ENCODE measurements around the gene RTL9.

- TF ChIP-seq IRF2 (CRISPR knock-in tag; IDR thresholded peaks at IDR 0.05) (no peak), SPI1 (IDR thresholded peaks at IDR 0.05; ENCODE audit: borderline replicate concordance, low read depth, low read length) (no peak), ZNF586 (CRISPR knock-in tag; conservative IDR thresholded peaks at IDR 0.05) (no peak), POLR2AphosphoS5 (IDR thresholded peaks at IDR 0.05; ENCODE audit: control insufficient read depth, insufficient read depth, low read depth, low read length) (no peak), TOE1 (IDR thresholded peaks at IDR 0.05; ENCODE audit: borderline replicate concordance) (no peak), TOE1 (CRISPR knock-in tag; IDR thresholded peaks at IDR 0.05; ENCODE audit: borderline replicate concordance, low read depth) (no peak), ZNF41 (CRISPR knock-in tag; conservative IDR thresholded peaks at IDR 0.05) (no peak), ATF3 (IDR thresholded peaks at IDR 0.05) (no peak; the same call in 1 of the 2 replicates), ATF3 (CRISPR knock-in tag; conservative IDR thresholded peaks at IDR 0.05) (no peak), KDM1A (IDR thresholded peaks at IDR 0.05) (no peak)
- TF ChIP-seq, protein P1, sequence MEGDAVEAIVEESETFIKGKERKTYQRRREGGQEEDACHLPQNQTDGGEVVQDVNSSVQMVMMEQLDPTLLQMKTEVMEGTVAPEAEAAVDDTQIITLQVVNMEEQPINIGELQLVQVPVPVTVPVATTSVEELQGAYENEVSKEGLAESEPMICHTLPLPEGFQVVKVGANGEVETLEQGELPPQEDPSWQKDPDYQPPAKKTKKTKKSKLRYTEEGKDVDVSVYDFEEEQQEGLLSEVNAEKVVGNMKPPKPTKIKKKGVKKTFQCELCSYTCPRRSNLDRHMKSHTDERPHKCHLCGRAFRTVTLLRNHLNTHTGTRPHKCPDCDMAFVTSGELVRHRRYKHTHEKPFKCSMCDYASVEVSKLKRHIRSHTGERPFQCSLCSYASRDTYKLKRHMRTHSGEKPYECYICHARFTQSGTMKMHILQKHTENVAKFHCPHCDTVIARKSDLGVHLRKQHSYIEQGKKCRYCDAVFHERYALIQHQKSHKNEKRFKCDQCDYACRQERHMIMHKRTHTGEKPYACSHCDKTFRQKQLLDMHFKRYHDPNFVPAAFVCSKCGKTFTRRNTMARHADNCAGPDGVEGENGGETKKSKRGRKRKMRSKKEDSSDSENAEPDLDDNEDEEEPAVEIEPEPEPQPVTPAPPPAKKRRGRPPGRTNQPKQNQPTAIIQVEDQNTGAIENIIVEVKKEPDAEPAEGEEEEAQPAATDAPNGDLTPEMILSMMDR (IDR thresholded peaks at IDR 0.05 in 2 of 3, conservative IDR thresholded peaks at IDR 0.05 in 1 of 3; ENCODE audit: insufficient read depth in 2 of 3, low read depth in 1 of 3, low read length in 3 of 3): no peak
These were observed 31.9 kb upstream of the RTL9 start for GRCh38 chrX:110326712-110327111.

Measured in K562 (cell line).